K562 (cell line): ENCODE results near the gene MYLK4. TPM values are rescaled to one million over a fixed set of nuclear protein-coding genes. Genes with fewer than 3 reads are reported as not detected.

Source experiments
- ATAC-seq: fragments of 200-7000 bp; cut with Tn5 transposase; 3 replicates; pipeline ENCODE4 v1.9.1; 2020; ENCODE audit warnings: moderate library complexity
- BruUV-seq: library from RNA; stranded (reverse); fragments of 400-500 nt; replicated peaks from 2 replicates; lab custom pipeline; 2021; lab: Mats Ljungman, UMichigan
- CTCF ChIA-PET: fragments of 300-600 bp; formaldehyde crosslinking; extraction: SDS; loops from one replicate; lab custom pipeline; 2021; ENCODE audit warnings: low intra/inter-chr PET ratio; lab: Yijun Ruan, JAX
- POLR2A ChIA-PET: fragments of 300-600, 350-650 bp; sonication (Branson Sonifier 250); formaldehyde crosslinking; extraction: SDS; loops from one replicate; lab custom pipeline; 2021; ENCODE audit warnings: antibody characterized with exemption, inconsistent platforms; lab: Yijun Ruan, JAX
- DNase-seq, 4 experiments: peaks; one replicate each; pipeline versions ENCODE4 v3.0.0 to v3.0.0-alpha.2; 2011 to 2018; ENCODE audit warnings: low spot score in 3 of 4, mixed read lengths in 3 of 4; ENCODE audit errors: extremely low read depth in 1 of 4
- FAIRE-seq: peaks from 2 replicates; lab custom pipeline; 2011; peaks lifted over from hg19 to GRCh38; lab: Jason Lieb, UNC
- H2AFZ ChIP-seq: 2 replicates; pipeline ENCODE4 v1.6.0; 2011; ENCODE audit warnings: low read depth, low read length, control low read depth, inconsistent platforms
- H3K27ac ChIP-seq: fragments of 200-600 bp; 3 replicates; pipeline ENCODE4 v1.8.0; 2011; ENCODE audit warnings: low read depth, mild to moderate bottlenecking, control low read depth, inconsistent platforms, low read length, moderate library complexity, mixed read lengths; ENCODE audit errors: extremely low read depth
- H3K27me3 ChIP-seq, 2 experiments: fragments of 300-600 bp in 1 of 2; 2 replicates in 1 of 2; 3 replicates in 1 of 2; pipeline versions ENCODE4 v1.6.0 to v1.8.0; 2011; ENCODE audit warnings: inconsistent platforms in 2 of 2, low read length in 2 of 2, mild to moderate bottlenecking in 1 of 2, mixed read lengths in 1 of 2, moderate library complexity in 1 of 2; ENCODE audit not compliant: control insufficient read depth in 2 of 2, insufficient read depth in 2 of 2
- H3K36me3 ChIP-seq: fragments of 300-600 bp; 3 replicates; pipeline ENCODE4 v1.8.0; 2011; ENCODE audit warnings: mild to moderate bottlenecking, low read length, inconsistent platforms; ENCODE audit not compliant: control insufficient read depth, insufficient read depth
- H3K4me1 ChIP-seq, 2 experiments: fragments of 200-600 bp in 1 of 2; replicated peaks in 1 of 2; 2 replicates in 1 of 2; 3 replicates in 1 of 2; pipeline versions ENCODE4 v1.5.1 to v1.8.0; 2011; ENCODE audit warnings: inconsistent platforms in 2 of 2, low read length in 2 of 2, mild to moderate bottlenecking in 1 of 2, mixed read lengths in 1 of 2, moderate library complexity in 1 of 2; ENCODE audit not compliant: control insufficient read depth in 2 of 2, insufficient read depth in 2 of 2
- H3K4me2 ChIP-seq: 2 replicates; pipeline ENCODE4 v1.6.1; 2011; ENCODE audit warnings: low read length, control low read depth, inconsistent platforms, mixed read lengths; ENCODE audit not compliant: insufficient read depth
- H3K4me3 ChIP-seq: fragments of 200-600 bp; sonication (generic), shearing (Covaris generic); 2 replicates; pipeline ENCODE4 v1.5.1; 2016; ENCODE audit warnings: control low read depth, inconsistent platforms
- H3K79me2 ChIP-seq: fragments of 200-600 bp; 3 replicates; pipeline ENCODE4 v1.8.0; 2011; ENCODE audit warnings: low read length, inconsistent platforms; ENCODE audit not compliant: control insufficient read depth, insufficient read depth
- H3K9ac ChIP-seq, 2 experiments: 2 replicates each; pipeline versions ENCODE4 v1.6.0 to v1.6.1; 2011; ENCODE audit warnings: low read depth in 2 of 2, low read length in 2 of 2, control low read depth in 1 of 2, inconsistent platforms in 1 of 2, mild to moderate bottlenecking in 1 of 2, mixed read lengths in 1 of 2; ENCODE audit not compliant: insufficient read depth in 1 of 2
- H3K9me1 ChIP-seq: one replicate; pipeline ENCODE4 v1.6.0; 2011; ENCODE audit warnings: inconsistent platforms, mild to moderate bottlenecking, low read length, moderate library complexity; ENCODE audit not compliant: control insufficient read depth, insufficient read depth
- H3K9me3 ChIP-seq: replicated peaks from 2 replicates; pipeline ENCODE4 v1.5.1; 2011; ENCODE audit warnings: low read depth, low read length, inconsistent platforms; ENCODE audit not compliant: control insufficient read depth, insufficient read depth
- H4K20me1 ChIP-seq: replicated peaks from 2 replicates; pipeline ENCODE4 v1.6.1; 2011; ENCODE audit warnings: low read length, inconsistent platforms, mixed read lengths; ENCODE audit not compliant: control insufficient read depth, insufficient read depth
- BRD4 ChIP-seq: fragments of 200-600 bp; sonication (generic); IDR thresholded peaks from 2 replicates; pipeline ENCODE4 v1.6.1; 2017; ENCODE audit warnings: inconsistent platforms
- CBX8 ChIP-seq: fragments of 200-600 bp; sonication (generic); IDR thresholded peaks from 2 replicates; pipeline ENCODE4 v1.6.1; 2012; ENCODE audit warnings: borderline replicate concordance, mixed run types, low read depth, mild to moderate bottlenecking, moderate library complexity, mixed read lengths, low read length, control low read depth, inconsistent platforms; ENCODE audit not compliant: poor library complexity, severe bottlenecking; ENCODE audit errors: extremely low read depth
- CSDE1 ChIP-seq, 2 experiments: fragments of 450-650 bp; IDR thresholded peaks; 2 replicates each; pipeline ENCODE4 v1.6.1; 2016; ENCODE audit warnings: mild to moderate bottlenecking in 1 of 2
- EHMT2 ChIP-seq: fragments of 450-650 bp; IDR thresholded peaks from 2 replicates; pipeline ENCODE4 v1.6.1; 2018; ENCODE audit warnings: antibody characterized with exemption
- ELF4 ChIP-seq: fragments of 450-650 bp; formaldehyde crosslinking; IDR thresholded peaks from 2 replicates; pipeline ENCODE4 v1.4.0; 2022; ENCODE audit warnings: missing genetic modification characterization
- ETV6 ChIP-seq, 3 experiments: fragments of 150-350 bp in 1 of 3; sonication (generic) in 1 of 3; formaldehyde crosslinking in 1 of 3; IDR thresholded peaks; 2 replicates each; pipeline versions ENCODE4 v1.6.1 to v1.8.0; 2014 to 2022; ENCODE audit warnings: borderline replicate concordance in 2 of 3, low read depth in 2 of 3, antibody characterized with exemption in 1 of 3, low read length in 1 of 3, mild to moderate bottlenecking in 1 of 3, missing genetic modification reagents in 1 of 3
- FOS ChIP-seq: IDR thresholded peaks from 3 replicates; pipeline ENCODE4 v1.6.1; 2011; ENCODE audit not compliant: insufficient read length; ENCODE audit errors: extremely low read depth
- FOXP1 ChIP-seq: sonication (generic); formaldehyde crosslinking; IDR thresholded peaks from 2 replicates; pipeline ENCODE4 v1.8.0; 2022; ENCODE audit warnings: mild to moderate bottlenecking, missing genetic modification reagents
- LARP7 ChIP-seq: fragments of 450-650 bp; IDR thresholded peaks from 2 replicates; pipeline ENCODE4 v1.6.1; 2016
- LEF1 ChIP-seq: fragments of 450-650 bp; IDR thresholded peaks from 2 replicates; pipeline ENCODE4 v1.6.1; 2016; ENCODE audit warnings: mild to moderate bottlenecking
- MTA1 ChIP-seq: fragments of 450-650 bp; IDR thresholded peaks from 2 replicates; pipeline ENCODE4 v1.6.1; 2017; ENCODE audit warnings: borderline replicate concordance
- PML ChIP-seq: IDR thresholded peaks from 2 replicates; pipeline ENCODE4 v1.6.1; 2012; ENCODE audit warnings: low read length, inconsistent platforms
- POLR3G ChIP-seq: IDR thresholded peaks from 2 replicates; pipeline ENCODE4 v1.6.1; 2011; ENCODE audit not compliant: insufficient read length, insufficient replicate concordance; ENCODE audit errors: extremely low read depth
- RAD51 ChIP-seq: fragments of 450-650 bp; IDR thresholded peaks from 2 replicates; pipeline ENCODE4 v1.7.1; 2016; ENCODE audit warnings: low read depth, mild to moderate bottlenecking, borderline replicate concordance
- RBFOX2 ChIP-seq: fragments of 200-400 bp; formaldehyde crosslinking; IDR thresholded peaks from 2 replicates; pipeline ENCODE4 v1.6.1; 2017; ENCODE audit warnings: low read depth, mild to moderate bottlenecking, low read length, moderate library complexity
- ZNF282 ChIP-seq: sonication (generic); formaldehyde crosslinking; IDR thresholded peaks from 2 replicates; pipeline ENCODE4 v1.8.1; 2023; ENCODE audit warnings: missing genetic modification reagents
- ZNF41 ChIP-seq: fragments of 250-450 bp; sonication (Bioruptor Pico); conservative IDR thresholded peaks from 2 replicates; pipeline ENCODE4 v1.4.0; 2020; ENCODE audit warnings: mild to moderate bottlenecking
- WGBS: fragments of 100-300 bp; shearing (Covaris generic); methylation state at CpG from one replicate; pipeline ENCODE4 v1.1.6; 2016; ENCODE audit warnings: low coverage, mixed read lengths; ENCODE audit not compliant: insufficient coverage; ENCODE audit errors: missing lambda C conversion rate; 5-methylcytosine and 5-hydroxymethylcytosine counted together
- in situ Hi-C: fragments of 300-500 bp; cut with MboI; formaldehyde crosslinking; loops from 4 replicates; pipeline ENCODE4 v1.15.0; 2018; ENCODE audit warnings: inconsistent platforms, mixed read lengths
- intact Hi-C: fragments of 100-400 bp; cut with micrococcal nuclease; formaldehyde crosslinking; loops from 2 replicates; pipeline ENCODE4 v1.14.2; 2022
- polyA plus RNA-seq, 8 experiments: library from polyadenylated mRNA; depleted of rRNA in 4 of 8; stranded (reverse) in 5 of 8; unstranded in 3 of 8; fragments of >200 nt; fragmentation: Nextera tagmentation in 2 of 8; fragmentation: Illumina TruSeq in 1 of 8; extraction: Ambion mirVana in 2 of 8; extraction: Trizol in 1 of 8; gene quantifications; 2 replicates each; pipeline versions ENCODE4 v1.2.1 to v1.2.3, GENCODE V29; 2011 to 2014; ENCODE audit warnings: inconsistent platforms in 1 of 8, missing spikeins in 1 of 8
- total RNA-seq, 7 experiments: library from RNA; depleted of rRNA in 6 of 7; stranded (reverse); fragments of >200 nt in 6 of 7; fragmentation: Illumina TruSeq in 2 of 7; extraction: Trizol in 2 of 7; gene quantifications; 2 replicates each; pipeline versions ENCODE4 v1.2.1 to v1.2.3, GENCODE V29; 2011 to 2021; ENCODE audit warnings: low replicate concordance in 1 of 7
- TF ChIP-seq, protein P1 (sequence below): IDR thresholded peaks from 2 replicates; pipeline ENCODE4 v1.6.1; 2014; ENCODE audit warnings: antibody characterized with exemption
- TF ChIP-seq, protein P2 (sequence below): sonication (generic); formaldehyde crosslinking; IDR thresholded peaks from 2 replicates; pipeline ENCODE4 v1.8.0; 2022; ENCODE audit warnings: mild to moderate bottlenecking, missing genetic modification reagents

MYLK4 gene
- total and polyA plus RNA-seq, 9 of the 15 experiments (the other 6 are each of a cell fraction or from before 2014, with no cell fraction given), result 0.01 to 0.15 (median 0.06) TPM

DNA sequence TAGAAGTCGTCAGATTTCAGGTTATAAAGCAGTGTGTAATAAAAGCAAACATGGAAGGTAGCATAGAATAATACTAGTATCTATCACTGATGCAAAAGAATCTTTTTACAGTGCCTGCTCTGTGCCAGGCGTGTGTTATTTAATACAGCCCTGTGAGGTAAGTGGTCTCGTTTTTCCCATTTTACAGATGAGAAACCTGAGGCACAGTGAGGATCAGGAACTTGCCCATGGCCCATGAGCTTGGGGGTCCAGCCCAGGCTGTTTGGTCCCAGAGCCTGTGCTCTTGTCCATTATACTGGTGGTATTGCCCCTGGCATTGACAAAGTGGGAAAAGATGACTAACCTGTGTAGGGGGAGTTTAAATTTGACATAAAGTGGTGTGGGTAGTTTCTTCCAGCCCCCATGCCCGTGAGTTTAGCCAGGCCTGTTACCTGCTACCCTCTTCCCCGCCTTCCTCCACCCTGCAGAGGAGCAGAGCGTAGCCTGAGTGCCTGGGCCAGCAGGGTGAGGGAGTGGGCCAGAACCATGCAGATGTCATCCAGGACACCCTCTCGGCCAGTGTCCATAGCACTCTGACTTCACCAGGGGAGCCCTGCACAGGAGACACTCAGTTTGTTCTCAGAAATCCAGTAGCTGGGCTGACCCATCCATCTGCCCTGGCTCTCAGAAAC lies 31.1 kb upstream of the MYLK4 start (continued):
- no peak for TF ChIP-seq RAD51
- no peak for TF ChIP-seq ELF4 (CRISPR knock-in tag)
- TF ChIP-seq FOS, result no peak
- TF ChIP-seq RBFOX2, result 0 out of 2 replicates have a peak, but pooled peaks have one; percentile 22
- TF ChIP-seq, protein P1, sequence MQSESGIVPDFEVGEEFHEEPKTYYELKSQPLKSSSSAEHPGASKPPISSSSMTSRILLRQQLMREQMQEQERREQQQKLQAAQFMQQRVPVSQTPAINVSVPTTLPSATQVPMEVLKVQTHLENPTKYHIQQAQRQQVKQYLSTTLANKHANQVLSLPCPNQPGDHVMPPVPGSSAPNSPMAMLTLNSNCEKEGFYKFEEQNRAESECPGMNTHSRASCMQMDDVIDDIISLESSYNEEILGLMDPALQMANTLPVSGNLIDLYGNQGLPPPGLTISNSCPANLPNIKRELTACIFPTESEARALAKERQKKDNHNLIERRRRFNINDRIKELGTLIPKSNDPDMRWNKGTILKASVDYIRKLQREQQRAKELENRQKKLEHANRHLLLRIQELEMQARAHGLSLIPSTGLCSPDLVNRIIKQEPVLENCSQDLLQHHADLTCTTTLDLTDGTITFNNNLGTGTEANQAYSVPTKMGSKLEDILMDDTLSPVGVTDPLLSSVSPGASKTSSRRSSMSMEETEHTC, result no peak
- no peak for TF ChIP-seq ETV6 (IDR thresholded peaks at IDR 0.05; ENCODE audit: borderline replicate concordance in 1 of 2, low read depth in 2 of 2, low read length in 1 of 2)
- TF ChIP-seq ETV6 (CRISPR knock-in tag; IDR thresholded peaks at IDR 0.05; ENCODE audit: borderline replicate concordance), result no peak
- no peak for TF ChIP-seq LEF1
- no peak for TF ChIP-seq PML

DNA sequence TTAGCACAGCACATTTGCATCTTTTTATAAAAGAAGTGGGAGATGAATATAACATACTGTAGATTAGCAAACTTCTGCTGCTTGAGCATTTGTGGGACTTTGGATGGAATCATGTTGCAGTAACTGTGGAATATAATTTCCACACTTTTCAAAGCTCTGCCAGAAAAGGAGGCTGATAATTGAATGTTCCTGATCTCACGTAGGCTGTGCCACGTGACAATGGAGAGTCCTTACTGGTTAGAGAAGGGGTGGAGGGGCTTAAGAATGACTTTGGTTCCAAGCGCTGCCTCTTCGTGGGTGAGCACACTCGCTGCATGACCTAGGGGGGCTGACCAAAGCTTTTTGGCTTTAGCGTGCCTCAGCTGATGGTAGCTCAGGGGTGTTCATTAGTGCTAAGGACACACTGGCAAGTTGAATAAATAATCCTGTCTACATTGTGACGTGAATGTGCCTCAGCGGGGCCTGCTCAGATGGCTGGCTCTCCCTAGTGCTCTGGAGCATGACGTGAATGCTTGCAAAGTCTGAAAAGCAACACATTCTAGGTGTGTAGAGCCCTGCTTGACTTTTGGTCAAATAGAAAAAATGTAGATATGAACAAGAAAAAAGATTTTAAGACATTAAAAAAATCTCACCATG lies 29.5 kb upstream of the MYLK4 start:
- Histone ChIP-seq H3K9ac (no peak overlapping the region), H3K4me1 (peaks cover 19 to 20% of the 10 kb centered on the region in 2 experiments), H3K27ac (no peak overlapping the region), H3K4me3 (no peak overlapping the region), H2AFZ (no peak overlapping the region), H3K9me3 (no peaks in the 10 kb centered on the region), H4K20me1 (0 out of 2 replicates have a peak, but pooled peaks cover 5% of the 10 kb centered on the region), H3K36me3 (peaks cover 92% of the 10 kb centered on the region), H3K79me2 (peaks cover 75% of the 10 kb centered on the region), H3K4me2 (no peak overlapping the region), H3K9me1 (no peaks in the 10 kb centered on the region), H3K27me3 (no peaks in the 10 kb centered on the region)
- no peak for FAIRE-seq
- no TSS peak for BruUV-seq
- intact Hi-C loops, result no loop called here
- POLR2A ChIA-PET, result interaction anchor here (0.7 to 9.0 kb wide), 5 partner anchors 10 to 608 kb away, joined by 4 to 151 read pairs (median 4); partner anchors contain the start of gene WRNIP1
- in situ Hi-C loops, result loop anchor here (10.0 kb wide), 1 partner anchor 275 kb away; no protein-coding TSS in a partner anchor
- 84% methylated on average over 9 of the region's 9 CpGs for WGBS
- no peak for ATAC-seq
- DNase-seq, result no peak
- CTCF ChIA-PET, result no interaction called here
- TF ChIP-seq EHMT2 (no peak), CBX8 (no peak), FOXP1 (CRISPR knock-in tag) (no peak), CSDE1 (IDR thresholded peaks at IDR 0.05) (no peak), LARP7 (no peak), ZNF41 (no peak), POLR3G (no peak), BRD4 (no peak), MTA1 (no peak), ZNF282 (no peak)
- TF ChIP-seq, protein P2, sequence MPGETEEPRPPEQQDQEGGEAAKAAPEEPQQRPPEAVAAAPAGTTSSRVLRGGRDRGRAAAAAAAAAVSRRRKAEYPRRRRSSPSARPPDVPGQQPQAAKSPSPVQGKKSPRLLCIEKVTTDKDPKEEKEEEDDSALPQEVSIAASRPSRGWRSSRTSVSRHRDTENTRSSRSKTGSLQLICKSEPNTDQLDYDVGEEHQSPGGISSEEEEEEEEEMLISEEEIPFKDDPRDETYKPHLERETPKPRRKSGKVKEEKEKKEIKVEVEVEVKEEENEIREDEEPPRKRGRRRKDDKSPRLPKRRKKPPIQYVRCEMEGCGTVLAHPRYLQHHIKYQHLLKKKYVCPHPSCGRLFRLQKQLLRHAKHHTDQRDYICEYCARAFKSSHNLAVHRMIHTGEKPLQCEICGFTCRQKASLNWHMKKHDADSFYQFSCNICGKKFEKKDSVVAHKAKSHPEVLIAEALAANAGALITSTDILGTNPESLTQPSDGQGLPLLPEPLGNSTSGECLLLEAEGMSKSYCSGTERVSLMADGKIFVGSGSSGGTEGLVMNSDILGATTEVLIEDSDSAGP (CRISPR knock-in tag), result no peak
